ENCODE data around the gene MRPL50.

The MRPL50 gene

DNA sequence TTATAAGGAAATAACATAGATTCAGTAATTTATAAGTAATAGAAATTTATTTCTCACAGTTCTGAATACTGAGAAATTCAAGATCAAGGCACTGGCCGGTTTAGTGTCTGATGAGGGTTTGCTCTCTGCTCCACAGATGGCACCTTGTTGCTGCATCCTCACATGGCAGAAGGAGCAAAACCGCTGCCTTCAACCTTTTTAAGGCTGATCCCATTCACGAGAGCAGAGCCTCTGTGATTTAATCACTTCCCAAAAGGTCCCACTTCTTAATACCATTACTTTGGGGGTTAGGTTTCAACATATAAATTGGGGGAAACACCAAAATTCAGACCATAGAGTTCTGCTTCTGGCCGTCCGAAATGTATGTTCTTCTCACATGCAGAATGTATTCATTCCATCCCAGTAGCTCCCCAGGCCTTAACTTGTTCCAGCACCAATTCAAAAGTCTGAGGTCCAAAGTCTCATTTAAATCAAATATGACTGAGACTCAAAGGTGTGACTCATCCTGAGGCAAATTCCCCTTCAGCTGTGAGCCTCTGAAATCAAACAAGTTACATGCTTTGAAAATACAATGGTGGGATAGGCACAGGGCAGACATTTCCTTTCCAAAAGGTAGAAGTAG is 44.2 kb downstream of the MRPL50 start:
- in situ Hi-C loops (cut with MboI; ENCODE audit: low sequenced_read_pairs, unreplicated experiment), result no loop called here
- no peak for DNase-seq (ENCODE audit: low spot score)
- TF ChIP-seq, protein P1, sequence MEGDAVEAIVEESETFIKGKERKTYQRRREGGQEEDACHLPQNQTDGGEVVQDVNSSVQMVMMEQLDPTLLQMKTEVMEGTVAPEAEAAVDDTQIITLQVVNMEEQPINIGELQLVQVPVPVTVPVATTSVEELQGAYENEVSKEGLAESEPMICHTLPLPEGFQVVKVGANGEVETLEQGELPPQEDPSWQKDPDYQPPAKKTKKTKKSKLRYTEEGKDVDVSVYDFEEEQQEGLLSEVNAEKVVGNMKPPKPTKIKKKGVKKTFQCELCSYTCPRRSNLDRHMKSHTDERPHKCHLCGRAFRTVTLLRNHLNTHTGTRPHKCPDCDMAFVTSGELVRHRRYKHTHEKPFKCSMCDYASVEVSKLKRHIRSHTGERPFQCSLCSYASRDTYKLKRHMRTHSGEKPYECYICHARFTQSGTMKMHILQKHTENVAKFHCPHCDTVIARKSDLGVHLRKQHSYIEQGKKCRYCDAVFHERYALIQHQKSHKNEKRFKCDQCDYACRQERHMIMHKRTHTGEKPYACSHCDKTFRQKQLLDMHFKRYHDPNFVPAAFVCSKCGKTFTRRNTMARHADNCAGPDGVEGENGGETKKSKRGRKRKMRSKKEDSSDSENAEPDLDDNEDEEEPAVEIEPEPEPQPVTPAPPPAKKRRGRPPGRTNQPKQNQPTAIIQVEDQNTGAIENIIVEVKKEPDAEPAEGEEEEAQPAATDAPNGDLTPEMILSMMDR (IDR thresholded peaks at IDR 0.05; ENCODE audit: borderline replicate concordance, control extremely low read depth, extremely low read depth, insufficient read depth, missing control alignments), result no peak

DNA sequence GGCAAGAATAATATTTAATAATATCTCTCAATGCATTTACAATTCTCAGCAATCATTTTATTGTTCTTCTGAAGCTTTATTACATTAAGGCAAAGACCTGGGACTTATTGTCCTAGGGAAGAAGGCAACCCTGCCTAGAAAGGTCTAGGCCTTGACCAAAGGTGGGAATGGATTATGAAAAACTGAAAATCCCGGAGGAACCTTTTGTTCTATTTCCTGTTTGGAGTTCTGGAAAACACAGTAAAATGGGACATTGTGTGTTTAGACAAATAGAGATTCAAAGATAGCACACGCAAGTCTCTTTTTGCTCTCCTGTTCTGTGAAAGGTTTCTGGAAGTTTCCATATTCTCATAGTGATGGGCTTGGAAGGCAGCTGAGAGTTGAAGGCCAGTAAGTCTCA is 44.7 kb downstream of the MRPL50 start:
- no peak for DNase-seq (ENCODE audit: low spot score)
- TF ChIP-seq, protein P1 (IDR thresholded peaks at IDR 0.05; ENCODE audit: borderline replicate concordance, control extremely low read depth, extremely low read depth, insufficient read depth, missing control alignments), result no peak
- in situ Hi-C loops (cut with MboI; ENCODE audit: low sequenced_read_pairs, unreplicated experiment), result no loop called here

DNA sequence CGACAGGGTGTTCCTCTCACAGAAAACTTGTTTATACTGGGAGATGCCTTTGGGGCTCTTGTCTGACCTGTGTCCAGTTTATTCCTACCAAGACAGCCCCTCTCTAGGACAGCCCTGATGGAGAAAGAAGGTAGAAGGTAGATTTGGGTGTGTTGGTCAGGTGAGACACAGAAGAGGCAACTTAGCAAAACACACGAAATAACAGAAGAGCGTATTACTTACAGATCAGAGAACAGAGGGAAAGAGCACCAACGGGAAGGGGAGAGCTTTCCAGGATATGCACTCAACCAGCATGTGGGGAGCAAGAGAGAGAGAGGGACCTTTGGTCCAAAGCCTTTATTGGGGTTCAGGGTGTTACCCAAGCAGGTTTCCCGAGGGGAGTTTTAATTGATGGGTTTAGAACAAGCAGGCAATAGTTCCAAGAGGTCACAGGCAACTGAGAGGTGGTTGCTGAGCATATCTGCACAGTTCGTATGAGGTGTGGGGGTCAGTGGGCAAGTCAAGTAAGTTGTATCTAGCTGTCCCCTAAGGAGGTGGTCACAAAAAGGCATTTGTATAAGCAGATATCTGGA is 45.4 kb downstream of the MRPL50 start:
- DNase-seq (ENCODE audit: low spot score), result no peak
- in situ Hi-C loops (cut with MboI; ENCODE audit: low sequenced_read_pairs, unreplicated experiment), result no loop called here
- TF ChIP-seq, protein P1 (IDR thresholded peaks at IDR 0.05; ENCODE audit: borderline replicate concordance, control extremely low read depth, extremely low read depth, insufficient read depth, missing control alignments), result no peak

DNA sequence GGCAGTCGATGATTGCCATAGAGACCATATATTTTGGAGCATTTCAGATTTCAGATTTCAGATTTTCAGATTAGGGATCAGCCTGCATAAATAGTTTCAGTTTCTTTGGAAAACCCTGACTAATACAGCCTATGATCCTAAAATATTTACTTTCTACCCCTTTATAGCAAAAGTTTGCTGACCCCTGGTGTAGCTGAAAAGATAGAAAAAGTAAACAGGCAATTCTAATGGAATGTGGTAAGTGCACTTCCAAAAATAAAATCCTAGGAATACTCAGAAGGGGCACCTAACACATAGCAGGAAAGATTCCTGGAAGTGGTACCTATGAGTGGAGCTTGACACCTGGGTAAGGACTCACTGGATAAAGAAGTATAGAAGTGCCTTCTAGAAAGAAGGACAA is 48.1 kb downstream of the MRPL50 start:
- TF ChIP-seq, protein P1 (IDR thresholded peaks at IDR 0.05; ENCODE audit: borderline replicate concordance, control extremely low read depth, extremely low read depth, insufficient read depth, missing control alignments), result no peak
- in situ Hi-C loops (cut with MboI; ENCODE audit: low sequenced_read_pairs, unreplicated experiment), result no loop called here
- DNase-seq (ENCODE audit: low spot score), result no peak

DNA sequence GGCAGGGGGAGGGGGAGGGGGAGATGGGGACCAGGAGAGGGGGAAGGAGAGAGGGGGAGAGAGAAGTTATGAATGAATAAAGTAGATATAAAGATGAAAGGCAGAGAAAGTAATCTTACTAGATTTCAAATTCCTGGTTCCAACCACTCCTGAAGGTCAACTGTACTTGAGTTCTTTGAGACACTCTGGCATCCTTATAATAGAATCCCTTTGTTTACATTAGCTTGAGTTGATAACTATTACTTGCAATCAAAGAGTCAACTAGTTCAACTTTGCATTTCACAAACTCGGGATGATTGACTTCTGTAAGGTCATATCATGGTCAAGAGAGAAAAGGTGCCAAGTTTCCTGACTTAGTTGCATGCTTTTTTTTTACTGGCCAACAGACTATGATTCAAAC is 55.8 kb downstream of the MRPL50 start:
- DNase-seq (ENCODE audit: low spot score), result no peak
- in situ Hi-C loops (cut with MboI; ENCODE audit: low sequenced_read_pairs, unreplicated experiment), result no loop called here
- TF ChIP-seq, protein P1 (IDR thresholded peaks at IDR 0.05; ENCODE audit: borderline replicate concordance, control extremely low read depth, extremely low read depth, insufficient read depth, missing control alignments), result no peak

GRCh38 chr9:101341958-101342357 is 56.5 kb downstream of the MRPL50 start:
- DNase-seq (ENCODE audit: low spot score), result no peak
- in situ Hi-C loops (cut with MboI; ENCODE audit: low sequenced_read_pairs, unreplicated experiment), result no loop called here
- TF ChIP-seq, protein P1 (IDR thresholded peaks at IDR 0.05; ENCODE audit: borderline replicate concordance, control extremely low read depth, extremely low read depth, insufficient read depth, missing control alignments), result no peak
